SK-N-MC (cell line): Measurements from ENCODE around the gene MMP14.

Experiments used
- EZH2 ChIP-seq: fragments of 200-600 bp; sonication (generic); IDR thresholded peaks from one replicate; pipeline ENCODE4 v1.6.1; 2017; ENCODE audit warnings: antibody characterized with exemption
- FOXP2 ChIP-seq: optimal IDR thresholded peaks from 2 replicates; pipeline ENCODE3; 2011; ENCODE audit warnings: mild to moderate bottlenecking, moderate library complexity; ENCODE audit not compliant: insufficient read depth; ENCODE audit errors: extremely low read length, control extremely low read depth
- POLR2AphosphoS5 ChIP-seq: IDR thresholded peaks from 2 replicates; pipeline ENCODE4 v1.6.1; 2012; ENCODE audit warnings: mild to moderate bottlenecking, low read depth, low read length, borderline replicate concordance

GRCh38 chr14:22877000-22877501 is 40.7 kb downstream of the MMP14 start:
- TF ChIP-seq POLR2AphosphoS5 (no peak), EZH2 (no peak), FOXP2 (no peak)
